ENCODE data around the gene ARAP2. TPM values are rescaled to one million over a fixed set of nuclear protein-coding genes. Genes with fewer than 3 reads are reported as not detected.

The ARAP2 gene
- total RNA-seq, 4 donors from 2014 or later = 109 to 247 (median 225) TPM

GRCh38 chr4:36227913-36228312 is 16.4 kb downstream of the ARAP2 start:
- H3K36me3 ChIP-seq = no peaks in the 10 kb centered on the region
- DNase-seq = no peak
- WGBS, 2 donors = 92 to 93% methylated on average over 5 of the region's 5 CpGs
- intact Hi-C loops (cut with DNase I) = no loop called here
- TF ChIP-seq CTCF (IDR thresholded peaks at IDR 0.05) (no peak), POLR2A (IDR thresholded peaks at IDR 0.05) (no peak)
- no peaks in the 10 kb centered on the region for H3K27me3 ChIP-seq
- no peaks in the 10 kb centered on the region for H3K9me3 ChIP-seq
- H3K4me1 ChIP-seq = peaks cover 39 to 46% of the 10 kb centered on the region in 2 donors
- H3K4me3 ChIP-seq (replicated peaks in 1 of 3) = no peak overlapping the region
- no peak overlapping the region for H3K27ac ChIP-seq

GRCh38 chr4:36226430-36227227 is 17.7 kb downstream of the ARAP2 start:
- WGBS, 2 donors = 75% methylated on average over 2 of the region's 2 CpGs
- intact Hi-C loops (cut with DNase I) = no loop called here

GRCh38 chr4:36224972-36225903 is 19.1 kb downstream of the ARAP2 start:
- peak in 1 of 2 donors; percentile 25 for DNase-seq
- intact Hi-C loops (cut with DNase I) = no loop called here
- 34 to 52% methylated on average over 2 of the region's 2 CpGs for WGBS, 2 donors
- H3K27me3 ChIP-seq = no peaks in the 10 kb centered on the region
- H3K9me3 ChIP-seq = no peaks in the 10 kb centered on the region
- no peak for TF ChIP-seq CTCF (IDR thresholded peaks at IDR 0.05)
- no peak for TF ChIP-seq POLR2A (IDR thresholded peaks at IDR 0.05)
- peak overlapping the region in 2 of 3 donors; percentile 39 to 44 for H3K27ac ChIP-seq
- H3K36me3 ChIP-seq = no peaks in the 10 kb centered on the region
- no peak overlapping the region for H3K4me3 ChIP-seq (replicated peaks in 1 of 3)
- H3K4me1 ChIP-seq = peaks cover 34 to 39% of the 10 kb centered on the region in 2 donors

More at GRCh38 chr4:36226430-36227227, 17.7 kb downstream of the ARAP2 start:
- Histone ChIP-seq H3K4me3 (replicated peaks in 1 of 3) (no peak overlapping the region), H3K9me3 (no peaks in the 10 kb centered on the region), H3K36me3 (no peaks in the 10 kb centered on the region), H3K4me1 (peaks cover 39 to 46% of the 10 kb centered on the region in 2 donors), H3K27me3 (no peaks in the 10 kb centered on the region), H3K27ac (peak overlapping the region in 1 of 3 donors; percentile 16)
- no peak for DNase-seq
- TF ChIP-seq POLR2A (IDR thresholded peaks at IDR 0.05) = no peak
- TF ChIP-seq CTCF (IDR thresholded peaks at IDR 0.05) = no peak

- Histone ChIP-seq H3K27ac (no peak overlapping the region), H3K4me1 (peaks cover 27 to 31% of the 10 kb centered on the region in 2 donors), H3K36me3 (no peaks in the 10 kb centered on the region), H3K4me3 (replicated peaks in 1 of 3) (no peak overlapping the region), H3K27me3 (no peaks in the 10 kb centered on the region), H3K9me3 (no peaks in the 10 kb centered on the region)
- 94 to 95% methylated on average over 1 of the region's 1 CpG for WGBS, 2 donors
- DNase-seq = no peak
- TF ChIP-seq POLR2A (IDR thresholded peaks at IDR 0.05) = no peak
- TF ChIP-seq CTCF (IDR thresholded peaks at IDR 0.05) = no peak
- intact Hi-C loops (cut with DNase I) = no loop called here
Observed at GRCh38 chr4:36222702-36223101, 21.6 kb downstream of the ARAP2 start.
